ENCODE measurements around the gene IFIT5.
"Not testable (repeated sequence)": the region's sequence is repeated elsewhere in the genome, so short reads cannot be mapped to it uniquely, and the experiment has no call there.

Gene IFIT5

DNA sequence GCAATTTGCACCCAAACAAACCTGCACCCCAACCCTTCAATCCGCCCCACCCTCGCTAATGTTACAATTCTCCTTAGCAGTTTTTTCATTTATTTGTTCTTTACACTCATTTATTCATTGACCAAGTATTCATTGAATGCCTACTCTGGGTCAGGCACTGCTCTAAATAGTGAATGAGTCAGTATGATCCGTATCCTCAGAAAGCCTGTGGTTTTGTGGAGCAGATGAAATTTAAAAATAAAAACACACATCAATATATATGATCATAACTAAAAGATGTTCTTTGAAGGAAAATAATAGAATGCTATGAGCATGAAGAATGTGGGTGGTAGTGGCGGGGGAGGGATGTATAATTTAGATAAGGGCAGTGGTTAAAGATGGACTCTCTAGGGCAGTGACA, 13.3 kb downstream of the IFIT5 start:
- in situ Hi-C loops (cut with HindIII; ENCODE audit: low sequenced_read_pairs): no loop called here

DNA sequence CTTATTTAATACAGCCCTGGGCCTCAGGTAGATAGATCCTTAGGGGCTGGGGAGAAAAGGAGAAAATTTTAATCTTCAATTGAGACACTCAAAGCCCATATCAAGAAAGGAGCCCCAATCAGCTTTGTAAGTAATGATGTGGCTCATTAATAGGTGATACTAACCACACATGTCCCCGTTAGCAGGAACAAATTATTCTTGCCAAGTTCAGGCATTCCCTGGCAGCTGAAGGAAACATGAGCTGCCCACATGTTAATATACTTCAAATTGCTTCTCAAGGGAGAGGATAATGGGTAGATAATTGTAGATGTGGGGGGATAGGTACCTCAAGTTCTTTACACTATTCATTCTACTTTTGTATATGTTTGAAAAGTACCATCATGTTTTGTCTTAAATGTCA, 14.5 kb downstream of the IFIT5 start:
- in situ Hi-C loops (cut with HindIII; ENCODE audit: low sequenced_read_pairs): no loop called here

DNA sequence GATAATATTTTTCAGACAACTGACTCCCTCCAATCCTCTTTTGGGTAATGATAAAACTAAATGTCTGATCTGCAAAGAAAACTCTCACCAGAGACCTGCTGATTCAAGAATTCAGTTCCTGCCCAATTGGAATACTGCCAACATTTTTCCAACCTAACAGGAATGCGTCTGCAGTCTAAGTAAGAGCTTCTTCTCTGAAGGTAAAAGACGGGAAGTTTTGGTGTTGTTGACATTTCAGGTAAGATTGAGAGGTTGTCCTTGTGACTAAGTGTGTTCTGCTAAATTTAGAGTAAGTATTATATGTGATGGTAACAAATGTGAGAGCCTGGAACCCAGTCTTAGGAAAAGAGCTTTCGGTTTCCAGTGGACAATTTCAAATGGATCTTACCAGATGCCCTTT, 17.6 kb downstream of the IFIT5 start:
- in situ Hi-C loops (cut with HindIII; ENCODE audit: low sequenced_read_pairs): no loop called here

DNA sequence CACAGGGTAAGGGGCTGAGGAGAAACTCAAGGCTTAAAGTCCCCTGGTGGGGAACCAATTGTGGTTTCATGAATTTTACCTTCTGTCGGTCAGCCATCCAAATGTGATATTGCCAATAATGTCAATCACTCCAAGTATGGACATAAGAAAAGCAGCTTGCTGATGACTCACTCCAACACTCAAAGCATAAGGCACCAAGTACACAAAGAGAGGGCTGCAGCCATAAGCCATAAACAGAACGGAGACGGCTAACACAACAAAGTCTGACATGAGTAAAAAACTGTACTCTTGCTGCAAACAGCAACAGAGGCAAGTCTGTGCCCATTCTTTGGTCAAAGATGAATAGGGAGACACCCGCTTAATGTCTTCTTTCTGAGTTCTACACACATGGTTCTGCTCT, 24.2 kb downstream of the IFIT5 start:
- in situ Hi-C loops (cut with HindIII; ENCODE audit: low sequenced_read_pairs): no loop called here

DNA sequence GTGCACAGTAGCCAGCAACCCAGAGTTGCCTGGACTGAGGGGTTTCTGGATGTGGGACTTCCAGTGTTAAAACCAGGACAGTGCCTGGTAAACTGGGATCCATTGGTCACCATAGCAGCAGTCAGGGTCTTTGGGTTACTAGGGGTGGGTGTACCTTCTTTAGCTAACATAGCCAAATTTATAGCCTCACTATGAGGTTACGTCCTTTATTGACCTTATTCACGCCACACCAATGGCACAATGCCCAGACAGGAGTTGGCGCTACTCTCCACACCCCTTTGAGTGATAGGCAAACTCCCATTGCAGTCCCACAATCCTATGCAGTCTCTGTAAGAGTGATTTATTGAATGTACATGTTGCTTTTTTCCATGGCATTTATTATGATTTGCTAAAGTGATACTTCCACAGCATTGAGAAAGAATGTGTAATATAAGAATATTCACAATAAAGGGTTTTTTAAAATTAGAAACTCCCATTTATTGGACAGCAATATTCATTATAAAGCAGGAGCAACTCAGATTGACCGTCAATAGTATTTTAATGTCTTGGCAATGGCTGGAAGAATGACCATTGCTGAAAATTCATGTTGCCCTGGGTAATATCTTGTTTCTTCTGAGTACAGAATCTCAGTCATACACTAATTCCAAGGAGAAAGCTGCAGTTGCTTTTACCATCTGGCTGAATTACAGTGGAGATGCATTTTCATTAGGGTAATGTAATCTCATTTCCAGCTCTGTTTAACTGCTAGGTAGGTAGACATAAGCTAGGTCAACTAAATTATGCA, 26.1 kb downstream of the IFIT5 start:
- in situ Hi-C loops (cut with HindIII; ENCODE audit: low sequenced_read_pairs): no loop called here

DNA sequence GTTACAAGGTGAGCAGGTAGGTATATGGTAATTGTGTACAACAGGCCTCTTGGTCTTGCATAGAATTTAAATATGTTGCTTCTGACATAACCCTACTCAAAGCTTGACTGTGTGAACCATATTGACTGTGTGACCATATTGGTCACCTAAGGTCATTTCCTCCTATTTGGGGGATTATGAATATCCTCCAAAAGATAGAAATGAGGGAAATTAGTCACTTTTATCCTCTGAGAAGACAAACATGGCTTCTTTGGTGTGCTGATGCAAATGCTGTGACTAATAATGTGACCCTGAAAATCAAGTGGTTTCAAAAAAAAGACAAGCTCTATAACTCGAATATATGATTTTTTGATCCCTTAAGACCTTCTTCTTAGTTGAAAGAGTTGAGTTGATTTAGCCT, 27.9 kb downstream of the IFIT5 start:
- in situ Hi-C loops (cut with HindIII; ENCODE audit: low sequenced_read_pairs): no loop called here

DNA sequence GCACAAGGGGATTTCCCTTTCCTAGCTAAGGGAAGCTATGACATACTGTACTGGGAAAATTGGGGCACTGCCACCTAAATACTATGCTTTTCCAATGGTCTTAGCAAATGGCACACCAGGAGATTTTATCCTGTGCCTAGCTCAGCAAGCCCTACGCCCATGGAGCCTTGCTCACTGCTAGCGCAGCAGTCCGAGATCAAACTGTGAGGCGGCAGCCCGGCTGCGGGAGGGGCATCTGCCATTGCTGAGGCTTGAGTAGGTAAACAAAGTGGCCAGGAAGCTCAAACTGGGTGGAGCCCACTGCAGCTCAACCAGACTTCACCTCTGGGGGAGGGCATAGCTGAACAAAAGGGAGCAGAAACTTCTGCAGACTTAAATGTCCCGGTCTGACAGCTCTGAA, 30.5 kb downstream of the IFIT5 start:
- in situ Hi-C loops (cut with HindIII; ENCODE audit: low sequenced_read_pairs): not testable (repeated sequence)

DNA sequence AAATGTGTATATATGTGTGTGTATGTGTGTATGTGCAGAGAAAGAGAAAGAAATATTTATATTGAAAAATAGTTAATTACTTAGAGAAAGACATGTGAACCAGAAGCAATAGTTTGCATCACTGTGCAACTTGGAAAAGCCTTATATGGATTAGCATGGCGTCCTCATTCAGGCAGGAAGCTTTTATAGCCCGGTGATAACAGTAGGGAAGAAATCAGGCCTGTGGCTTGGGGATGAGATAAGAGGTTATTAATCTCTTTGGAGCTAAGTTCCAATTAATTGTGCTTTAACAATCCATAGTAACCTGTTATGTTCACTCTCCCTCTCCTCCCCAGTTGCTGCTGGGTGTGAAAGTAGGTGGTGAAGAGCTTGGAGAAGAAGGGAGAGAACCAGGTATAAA, 36.5 kb downstream of the IFIT5 start:
- in situ Hi-C loops (cut with HindIII; ENCODE audit: low sequenced_read_pairs): no loop called here

DNA sequence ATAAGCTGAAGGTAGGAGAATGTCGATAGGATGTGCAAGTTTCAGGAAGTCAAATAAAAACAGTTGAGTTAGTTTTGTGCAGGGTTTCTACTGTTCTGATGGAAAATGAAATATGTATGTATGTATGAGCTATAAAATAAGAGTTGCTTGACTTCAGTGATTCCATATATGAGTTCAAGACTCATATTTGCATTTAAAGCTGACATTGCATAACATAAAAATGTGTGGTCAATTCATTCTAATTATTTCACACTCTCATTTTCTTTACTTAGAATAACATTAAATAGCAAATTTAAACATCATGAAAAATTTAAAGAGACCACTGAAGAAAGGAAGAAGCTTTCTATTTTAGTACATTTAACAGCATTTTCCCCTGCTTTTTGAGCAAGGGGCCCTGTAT, 37.8 kb downstream of the IFIT5 start:
- in situ Hi-C loops (cut with HindIII; ENCODE audit: low sequenced_read_pairs): no loop called here

DNA sequence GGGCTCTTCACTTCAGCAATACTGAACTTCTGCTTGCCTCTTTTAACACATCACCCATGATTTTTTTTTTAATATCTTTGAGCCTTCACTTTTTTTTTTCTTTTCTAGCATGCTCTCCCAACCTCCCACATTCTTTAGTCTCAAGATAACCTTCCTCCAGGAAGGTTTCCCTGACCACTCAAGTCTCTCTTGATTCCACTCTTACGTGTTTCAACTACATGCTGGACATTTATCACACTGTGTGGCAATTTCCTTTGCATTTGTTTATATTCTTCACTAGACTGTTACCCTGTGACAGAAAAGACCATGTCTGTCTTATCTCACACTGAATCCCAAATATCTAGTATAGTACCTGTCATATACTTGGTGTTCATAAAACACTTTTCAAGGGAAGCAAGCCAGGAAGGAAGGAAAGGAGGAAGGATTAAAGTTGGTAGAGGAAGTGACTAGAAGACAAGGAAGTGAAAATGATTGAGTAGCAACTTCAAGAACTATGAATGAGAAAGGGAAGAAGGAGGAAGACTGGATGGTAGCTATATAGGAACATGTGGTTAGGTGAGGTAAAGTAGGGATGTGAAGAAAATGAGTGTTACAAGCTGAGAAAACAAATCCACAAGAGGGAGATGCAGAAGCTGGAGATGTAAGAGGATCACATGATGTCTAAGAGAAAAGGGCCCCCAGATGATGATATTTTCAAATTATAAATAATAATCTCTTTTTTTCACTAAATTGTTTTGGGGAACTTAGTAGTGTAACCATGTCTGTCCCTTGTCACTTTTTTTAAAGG, 40.4 kb downstream of the IFIT5 start:
- in situ Hi-C loops (cut with HindIII; ENCODE audit: low sequenced_read_pairs): no loop called here

DNA sequence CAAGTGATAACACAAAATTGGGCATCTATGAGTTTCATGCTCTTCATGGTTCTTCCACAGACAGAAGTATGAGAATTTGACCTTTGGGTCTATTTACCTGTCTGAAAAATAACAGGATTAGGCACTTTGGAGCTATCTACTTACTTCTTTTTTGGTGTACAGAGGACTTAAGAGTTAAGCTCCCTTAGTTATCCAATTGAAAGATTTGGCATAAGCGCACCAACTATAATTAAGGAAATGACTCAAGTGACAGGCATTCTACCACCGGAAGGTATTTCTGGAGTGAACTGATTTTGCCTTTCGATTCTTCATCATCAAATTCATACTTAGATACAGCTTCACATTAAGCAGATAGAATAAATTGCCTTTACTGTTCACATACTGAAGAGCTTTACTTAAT, 43.9 kb downstream of the IFIT5 start:
- in situ Hi-C loops (cut with HindIII; ENCODE audit: low sequenced_read_pairs): no loop called here

DNA sequence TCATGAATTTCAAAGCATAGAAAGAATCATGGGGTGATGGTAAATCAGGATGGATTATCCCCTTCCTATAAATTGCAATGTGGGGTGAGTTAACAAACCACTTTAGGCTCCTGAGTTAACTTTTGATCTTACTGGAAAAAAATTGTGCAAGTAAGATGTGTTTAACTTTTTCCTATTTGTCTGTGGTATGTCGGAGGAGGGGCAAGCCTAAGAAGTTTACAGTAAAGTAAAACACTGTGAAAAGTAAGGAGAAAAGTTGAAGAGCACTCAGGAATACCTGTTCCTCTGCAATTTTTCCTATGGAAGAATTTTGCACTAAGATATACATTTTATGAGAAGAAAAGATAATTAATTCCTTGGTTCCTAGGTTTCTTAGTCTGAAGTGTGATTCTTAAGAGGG, 44.4 kb downstream of the IFIT5 start:
- in situ Hi-C loops (cut with HindIII; ENCODE audit: low sequenced_read_pairs): no loop called here

DNA sequence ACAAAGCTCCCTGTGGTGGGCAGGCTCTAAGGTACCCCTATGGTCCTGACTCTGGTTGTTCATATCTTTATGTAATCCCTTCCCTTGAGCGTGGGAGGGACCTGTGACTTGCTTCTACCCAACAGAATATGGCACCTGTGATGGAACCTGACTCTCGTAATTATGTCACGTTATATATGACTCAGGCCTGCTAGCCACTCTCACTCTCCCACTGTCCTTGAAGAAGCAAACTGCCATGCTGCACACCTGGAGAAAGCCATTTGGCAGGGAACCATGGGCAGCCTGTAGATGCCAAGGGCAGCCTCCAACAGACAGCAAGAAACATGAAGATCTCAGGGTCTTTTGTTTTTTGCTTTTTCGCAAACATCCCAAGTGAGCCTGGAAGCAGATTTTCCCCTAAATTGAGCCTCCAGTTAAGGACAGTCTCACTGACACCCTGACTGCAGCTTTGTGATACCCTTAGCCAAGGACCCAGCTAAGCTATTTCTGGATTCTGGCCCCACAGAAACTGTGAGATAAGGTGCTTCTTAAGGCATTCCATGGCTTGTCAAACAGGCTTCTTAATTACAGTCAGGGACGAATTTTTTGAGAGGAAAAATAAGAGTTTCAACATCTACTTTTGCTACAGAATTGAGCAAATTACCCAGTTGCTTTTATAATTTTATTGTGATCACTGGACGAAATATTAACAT, 49.6 kb downstream of the IFIT5 start:
- in situ Hi-C loops (cut with HindIII; ENCODE audit: low sequenced_read_pairs): no loop called here

DNA sequence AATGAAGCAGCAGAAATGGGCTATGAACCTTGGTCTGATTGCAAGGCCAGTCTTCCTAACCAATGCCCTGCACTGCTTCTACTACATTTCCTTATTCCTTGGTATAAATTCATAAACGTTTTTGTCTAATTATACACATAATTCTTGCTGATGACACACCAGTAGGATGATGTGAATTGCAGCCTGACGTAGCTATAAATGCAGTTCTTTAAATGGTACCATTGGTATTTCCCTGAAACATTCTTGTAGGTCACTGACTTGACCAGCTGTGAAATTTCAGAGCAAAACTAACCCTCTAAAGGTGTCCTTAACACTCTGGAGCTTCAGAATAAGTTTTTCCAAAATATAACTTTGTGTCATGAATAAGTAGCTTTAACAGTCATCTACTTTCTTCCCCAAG, 50.8 kb downstream of the IFIT5 start:
- in situ Hi-C loops (cut with HindIII; ENCODE audit: low sequenced_read_pairs): no loop called here

DNA sequence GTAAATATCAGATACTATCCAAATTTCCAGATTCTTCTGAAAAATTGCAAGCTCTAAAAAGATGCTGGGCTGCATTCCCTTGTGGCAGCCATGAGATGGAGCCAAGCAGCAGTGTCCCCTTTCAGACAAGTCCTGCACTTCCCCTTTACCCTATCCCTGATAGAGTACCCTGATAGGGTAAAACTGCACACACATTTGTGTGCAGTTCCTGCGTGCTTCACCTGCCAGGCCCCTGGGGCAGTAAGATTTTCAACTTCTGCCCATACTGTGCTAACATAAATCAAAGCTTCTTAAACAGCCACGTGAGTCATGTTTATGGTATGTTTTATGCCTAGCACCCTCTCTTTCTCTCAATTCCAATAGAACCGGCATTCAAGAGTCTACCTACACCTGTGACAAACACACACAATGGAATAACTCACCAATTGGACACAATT, 52.2 kb downstream of the IFIT5 start:
- in situ Hi-C loops (cut with HindIII; ENCODE audit: low sequenced_read_pairs): no loop called here

DNA sequence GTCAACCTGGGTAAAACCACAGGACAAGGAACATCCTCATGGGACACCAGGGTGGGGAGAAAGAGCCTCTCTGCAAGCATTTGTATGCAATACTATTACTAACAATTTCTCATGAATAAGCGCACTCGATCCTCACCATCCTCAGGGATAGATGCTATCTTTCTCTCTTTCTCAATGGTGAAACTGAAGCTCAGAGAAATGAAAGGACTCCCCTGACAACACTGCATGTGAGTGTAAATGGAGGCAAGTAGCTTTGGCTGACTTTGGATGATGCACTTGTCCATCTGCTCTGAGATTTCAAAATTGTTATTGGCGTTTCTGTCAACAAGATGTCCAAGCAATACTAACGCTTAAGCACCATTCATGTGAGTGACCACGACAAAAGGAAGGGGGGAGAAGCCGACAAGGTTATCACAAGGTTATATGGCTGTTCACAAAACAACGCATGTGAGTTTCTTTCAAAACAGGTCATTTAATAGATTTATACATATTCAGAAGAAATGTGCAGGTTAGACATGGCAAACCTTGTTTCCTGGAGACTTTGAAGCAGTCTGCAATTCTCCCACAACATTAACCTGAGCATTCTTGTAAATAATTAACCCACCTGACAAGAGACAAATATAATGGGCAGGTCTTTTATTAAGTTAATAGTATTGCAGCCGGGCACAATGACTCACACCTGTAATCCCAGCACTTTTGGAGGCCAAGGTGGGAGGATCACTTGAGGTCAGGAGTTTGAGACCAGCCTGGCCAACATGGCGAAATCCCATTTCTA, 54.0 kb downstream of the IFIT5 start:
- in situ Hi-C loops (cut with HindIII; ENCODE audit: low sequenced_read_pairs): no loop called here

DNA sequence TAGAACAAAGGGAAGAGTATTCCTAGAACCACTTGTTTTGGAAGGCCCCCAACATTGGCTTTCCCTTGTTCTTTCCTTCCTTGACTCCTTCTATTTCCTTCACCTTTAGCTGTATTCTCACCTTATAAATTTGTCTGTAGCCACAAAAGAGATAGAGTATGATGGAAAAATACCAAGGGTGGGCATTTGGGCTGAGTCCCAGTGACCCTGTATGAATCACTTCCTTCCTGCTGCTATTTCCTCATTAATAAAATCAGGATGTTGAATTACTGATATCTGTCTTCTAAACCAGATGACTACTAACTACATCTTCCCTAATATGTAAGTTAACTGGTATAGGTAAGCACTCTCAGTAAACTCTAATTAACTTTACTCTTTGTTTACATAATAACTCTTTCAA, 55.1 kb downstream of the IFIT5 start:
- in situ Hi-C loops (cut with HindIII; ENCODE audit: low sequenced_read_pairs): no loop called here
